HG02763 (cell line): ENCODE measurements around the gene SLC44A5.

Source experiments
- ATAC-seq: cut with Tn5 transposase; IDR thresholded peaks from one replicate; pipeline ENCODE4 v1.9.1; 2021; ENCODE audit warnings: mild to moderate bottlenecking, moderate library complexity; ENCODE audit not compliant: unreplicated experiment

The SLC44A5 gene

DNA sequence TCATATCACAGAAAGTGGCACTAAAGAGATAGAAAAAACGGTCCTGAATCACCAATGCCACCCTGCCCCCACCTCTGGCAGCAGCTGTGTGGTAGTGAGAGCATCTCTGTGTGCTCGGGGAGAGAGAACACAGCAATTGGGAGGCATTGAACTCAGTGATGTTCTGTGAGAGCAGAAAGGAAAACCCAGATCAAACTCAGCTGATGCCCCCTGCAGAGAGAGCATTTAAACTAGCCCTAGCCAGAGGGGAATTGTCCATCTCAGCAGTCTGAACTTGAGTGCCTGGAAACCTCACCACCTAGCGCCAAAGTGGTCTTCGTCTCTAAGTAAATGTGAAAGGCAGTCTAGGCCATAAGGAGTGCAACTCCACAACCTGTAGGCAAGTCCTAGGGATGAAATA is 21.3 kb downstream of the SLC44A5 start:
- no peak for ATAC-seq

- no peak for ATAC-seq
Measured at GRCh38 chr1:75588779-75589475, 22.0 kb downstream of the SLC44A5 start.

- ATAC-seq = no peak
Measured at GRCh38 chr1:75587692-75588091, 23.2 kb downstream of the SLC44A5 start.

GRCh38 chr1:75583282-75583681 is 27.6 kb downstream of the SLC44A5 start:
- no peak for ATAC-seq

- no peak for ATAC-seq
Measured at GRCh38 chr1:75582725-75583261, 28.1 kb downstream of the SLC44A5 start.

- ATAC-seq = no peak
Measured at GRCh38 chr1:75579046-75579445, 31.9 kb downstream of the SLC44A5 start.

- ATAC-seq = no peak
Measured at GRCh38 chr1:75575837-75576236, 35.1 kb downstream of the SLC44A5 start.

GRCh38 chr1:75567191-75567590 is 43.7 kb downstream of the SLC44A5 start:
- ATAC-seq = no peak

DNA sequence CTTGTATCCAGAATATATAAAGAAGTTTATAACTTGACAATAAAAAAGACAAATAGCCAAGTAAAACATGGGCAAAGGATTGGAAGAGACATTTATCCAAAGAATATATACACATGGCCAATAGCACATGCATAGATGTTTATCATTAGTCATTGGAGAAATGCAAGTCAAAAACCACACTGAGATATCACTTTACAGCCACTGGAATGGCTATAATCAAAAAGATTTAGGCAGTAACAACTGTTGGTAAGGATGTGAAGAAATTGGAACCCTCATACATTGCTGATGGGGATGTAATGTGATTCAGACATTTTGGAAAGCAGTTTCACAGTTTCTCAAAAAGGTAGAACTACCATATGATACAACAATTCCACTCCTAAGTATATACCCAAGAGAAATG is 51.1 kb downstream of the SLC44A5 start:
- ATAC-seq = no peak

GRCh38 chr1:75559136-75559535 is 51.8 kb downstream of the SLC44A5 start:
- ATAC-seq = no peak

DNA sequence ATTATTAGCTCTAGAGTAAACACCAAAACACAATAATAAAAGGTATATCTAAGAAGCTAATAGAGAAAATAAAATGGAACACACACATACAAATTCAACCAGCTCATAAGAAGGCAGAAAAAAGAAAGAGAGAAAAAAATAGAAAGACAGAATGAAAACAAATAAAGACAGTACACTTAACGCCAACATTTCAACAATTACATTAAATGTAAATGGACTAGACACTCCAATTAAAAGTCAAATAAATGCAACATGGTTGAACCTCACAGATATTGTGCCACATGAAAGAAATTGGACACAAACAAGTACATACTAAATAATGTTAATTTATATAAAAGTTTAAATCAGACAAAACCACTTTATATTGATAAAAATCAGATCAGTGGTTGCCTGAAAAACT is 56.0 kb downstream of the SLC44A5 start:
- no peak for ATAC-seq

GRCh38 chr1:75554181-75554580 is 56.7 kb downstream of the SLC44A5 start:
- ATAC-seq = no peak

GRCh38 chr1:75550559-75550958 is 60.4 kb downstream of the SLC44A5 start:
- ATAC-seq = no peak

DNA sequence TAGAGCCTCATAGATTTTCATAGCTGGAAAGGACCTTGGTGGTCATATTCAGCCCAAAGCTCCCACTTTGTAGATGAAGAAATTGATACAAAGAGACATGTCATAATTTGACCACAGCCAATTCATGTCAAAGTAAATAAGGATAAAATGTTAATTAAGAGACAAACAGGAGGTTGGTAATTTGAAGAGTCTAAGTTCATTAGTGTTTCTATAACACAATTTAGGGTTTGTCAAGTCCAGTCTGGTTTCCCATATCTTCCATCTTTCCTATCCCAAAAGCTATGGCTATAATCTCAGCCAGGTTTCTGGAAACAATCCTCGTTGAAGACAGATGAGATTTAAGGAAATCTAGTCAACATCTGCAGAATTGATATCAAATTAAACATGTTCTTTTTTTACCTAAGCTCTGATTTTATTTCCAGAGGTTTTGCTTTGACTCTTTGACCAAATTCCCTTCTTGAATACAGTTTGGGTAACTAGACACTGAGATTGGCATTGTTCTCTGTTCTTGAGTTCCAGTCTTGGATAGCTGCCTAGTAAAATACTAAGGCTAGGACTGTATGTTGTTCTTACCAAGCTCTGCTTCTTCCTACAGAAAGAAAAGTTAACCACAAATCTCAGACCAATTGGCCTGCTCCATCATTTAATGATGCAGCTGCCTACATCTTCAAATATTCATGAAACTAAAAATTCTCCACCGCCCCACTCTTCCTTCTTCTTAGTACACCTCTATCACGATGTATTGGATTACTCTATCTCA is 62.0 kb downstream of the SLC44A5 start:
- no peak for ATAC-seq

DNA sequence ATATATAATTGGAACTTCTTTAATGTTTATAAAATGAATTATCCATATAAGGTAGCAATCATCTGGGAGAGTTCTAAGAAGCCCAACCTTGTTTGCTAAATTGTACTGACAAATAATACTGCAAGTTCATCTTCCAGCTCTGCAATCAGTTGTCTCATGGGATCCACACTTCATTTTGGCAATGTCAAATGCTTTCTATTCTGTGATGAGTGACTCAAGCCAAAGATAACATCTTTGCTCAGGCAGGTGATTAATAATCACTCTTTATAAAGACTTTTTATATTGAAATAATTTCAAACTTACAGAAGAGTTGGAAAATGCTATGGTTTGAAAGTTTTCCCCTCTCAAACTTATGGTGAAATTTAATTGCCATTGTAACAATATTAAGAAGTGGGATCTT is 67.2 kb downstream of the SLC44A5 start:
- no peak for ATAC-seq

DNA sequence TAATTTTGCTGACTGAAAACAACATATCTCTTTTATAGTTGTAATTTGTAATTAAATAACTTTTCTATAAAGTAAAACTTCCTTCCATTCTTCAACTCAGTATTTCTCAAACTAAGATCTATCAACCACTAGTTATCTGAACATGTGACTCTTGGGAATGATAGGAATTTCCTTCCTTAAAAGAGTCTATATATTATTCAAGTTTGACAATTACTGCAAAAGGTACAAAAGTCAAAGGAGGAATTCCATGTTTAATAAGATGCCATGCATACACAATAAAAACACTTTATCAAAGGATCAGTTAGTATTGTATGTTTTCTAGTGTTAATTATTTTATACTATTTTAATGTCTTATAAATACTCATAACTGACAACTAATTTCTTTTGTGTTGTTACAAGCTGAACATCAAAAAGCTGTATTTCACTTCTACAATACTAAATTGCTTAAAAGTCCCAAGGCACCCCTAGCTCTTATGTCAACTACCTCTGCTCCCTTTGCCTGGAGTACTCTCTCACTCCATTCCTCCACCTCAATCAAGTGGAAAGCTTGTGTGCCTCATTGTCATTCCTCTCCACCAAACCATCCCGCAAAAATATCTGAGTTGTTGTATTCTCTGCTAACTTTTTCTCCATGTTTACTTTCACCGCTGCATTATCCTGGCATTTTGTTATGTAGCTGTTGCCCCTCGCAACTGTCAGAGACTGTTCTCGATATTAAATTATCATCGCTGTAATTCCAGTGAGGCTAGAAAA is 67.9 kb downstream of the SLC44A5 start:
- no peak for ATAC-seq

DNA sequence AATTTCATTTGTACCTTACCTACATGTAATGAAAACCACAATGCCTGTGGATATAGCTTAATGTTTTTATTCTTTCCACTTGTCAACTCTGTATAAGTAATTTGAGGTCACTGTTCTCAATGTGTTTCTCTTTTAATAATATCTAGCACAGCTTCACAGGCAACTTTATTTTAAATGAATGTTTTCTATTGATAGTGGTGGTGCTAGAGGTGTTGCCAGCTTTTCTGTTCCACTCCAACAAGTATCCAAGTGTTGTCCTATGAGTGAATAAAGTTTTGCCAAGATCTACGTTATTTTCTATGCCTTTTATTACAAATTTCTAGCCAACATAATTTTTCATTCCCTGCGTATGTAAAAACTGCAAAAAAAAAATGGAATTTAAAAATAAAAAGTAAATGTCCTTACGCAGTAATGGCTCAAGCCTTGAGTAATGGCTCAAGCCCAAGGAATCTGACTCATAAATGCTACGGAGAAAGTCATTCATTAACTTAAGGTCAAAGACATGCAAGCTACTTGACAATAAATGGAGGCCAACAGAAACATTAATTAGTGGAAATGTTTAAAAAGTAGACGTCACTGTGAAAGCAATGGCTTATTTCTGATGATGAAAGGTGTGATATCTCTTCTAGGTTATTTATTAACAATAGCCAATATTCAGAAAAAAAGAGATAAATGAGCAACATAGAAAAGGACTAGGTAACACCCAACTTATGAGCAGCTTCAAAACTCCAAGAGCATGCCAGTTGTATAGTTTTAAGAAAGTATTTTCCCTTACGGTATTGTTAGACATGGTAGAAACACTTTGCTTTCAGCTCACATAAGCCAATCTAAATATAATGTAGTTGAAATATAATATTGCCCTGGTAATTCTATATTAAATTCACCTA is 71.4 kb downstream of the SLC44A5 start:
- ATAC-seq = no peak

GRCh38 chr1:75533085-75533484 is 77.8 kb downstream of the SLC44A5 start:
- ATAC-seq = no peak

GRCh38 chr1:75531570-75531969 is 79.3 kb downstream of the SLC44A5 start:
- no peak for ATAC-seq

- no peak for ATAC-seq
Measured at GRCh38 chr1:75529488-75529887, 81.4 kb downstream of the SLC44A5 start.

- no peak for ATAC-seq
Measured at GRCh38 chr1:75528001-75528400, 82.9 kb downstream of the SLC44A5 start.
